Fibroblast of peridontal ligament (primary cell): Measurements from ENCODE around the gene CAPRIN1.

ENCODE experiments used
- DNase-seq: peaks from one replicate; pipeline ENCODE4 v3.0.0-alpha.2; 2010; ENCODE audit errors: extremely low read depth

CAPRIN1 gene, protein sequence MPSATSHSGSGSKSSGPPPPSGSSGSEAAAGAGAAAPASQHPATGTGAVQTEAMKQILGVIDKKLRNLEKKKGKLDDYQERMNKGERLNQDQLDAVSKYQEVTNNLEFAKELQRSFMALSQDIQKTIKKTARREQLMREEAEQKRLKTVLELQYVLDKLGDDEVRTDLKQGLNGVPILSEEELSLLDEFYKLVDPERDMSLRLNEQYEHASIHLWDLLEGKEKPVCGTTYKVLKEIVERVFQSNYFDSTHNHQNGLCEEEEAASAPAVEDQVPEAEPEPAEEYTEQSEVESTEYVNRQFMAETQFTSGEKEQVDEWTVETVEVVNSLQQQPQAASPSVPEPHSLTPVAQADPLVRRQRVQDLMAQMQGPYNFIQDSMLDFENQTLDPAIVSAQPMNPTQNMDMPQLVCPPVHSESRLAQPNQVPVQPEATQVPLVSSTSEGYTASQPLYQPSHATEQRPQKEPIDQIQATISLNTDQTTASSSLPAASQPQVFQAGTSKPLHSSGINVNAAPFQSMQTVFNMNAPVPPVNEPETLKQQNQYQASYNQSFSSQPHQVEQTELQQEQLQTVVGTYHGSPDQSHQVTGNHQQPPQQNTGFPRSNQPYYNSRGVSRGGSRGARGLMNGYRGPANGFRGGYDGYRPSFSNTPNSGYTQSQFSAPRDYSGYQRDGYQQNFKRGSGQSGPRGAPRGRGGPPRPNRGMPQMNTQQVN

DNA sequence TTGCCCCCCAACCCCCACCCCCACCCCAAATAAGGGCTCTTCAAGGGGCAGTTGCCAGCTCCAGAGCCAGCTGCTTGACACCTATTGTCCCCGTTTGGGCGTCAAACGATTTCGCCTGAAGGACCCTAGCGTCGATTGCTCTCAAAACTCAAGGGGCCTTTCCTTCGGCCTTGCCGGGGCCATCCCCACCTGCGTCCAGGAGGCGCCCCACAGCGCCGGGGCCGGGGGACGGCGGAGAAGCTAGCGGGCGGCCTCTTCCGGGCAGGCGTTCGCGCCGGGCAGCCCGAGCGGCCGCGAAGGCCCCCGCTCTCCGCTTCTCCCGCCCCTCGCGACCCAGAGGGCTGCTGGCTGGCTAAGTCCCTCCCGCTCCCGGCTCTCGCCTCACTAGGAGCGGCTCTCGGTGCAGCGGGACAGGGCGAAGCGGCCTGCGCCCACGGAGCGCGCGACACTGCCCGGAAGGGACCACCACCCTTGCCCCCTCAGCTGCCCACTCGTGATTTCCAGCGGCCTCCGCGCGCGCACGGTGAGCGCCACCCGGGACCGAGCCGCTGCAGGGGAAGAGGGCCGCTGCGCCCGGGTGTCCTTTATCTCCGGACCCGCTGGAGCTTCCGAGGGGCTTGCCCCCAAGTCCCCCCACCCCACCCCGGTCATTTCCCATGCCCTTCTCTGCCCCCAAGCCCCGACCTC lies at the start of gene CAPRIN1:
CAPRIN1 (plus strand) TSS at position 383 of the 687 bp plus-strand sequence. CDS start 690 bp downstream, outside the sequence.
- DNase-seq, result peak; percentile 77

DNA sequence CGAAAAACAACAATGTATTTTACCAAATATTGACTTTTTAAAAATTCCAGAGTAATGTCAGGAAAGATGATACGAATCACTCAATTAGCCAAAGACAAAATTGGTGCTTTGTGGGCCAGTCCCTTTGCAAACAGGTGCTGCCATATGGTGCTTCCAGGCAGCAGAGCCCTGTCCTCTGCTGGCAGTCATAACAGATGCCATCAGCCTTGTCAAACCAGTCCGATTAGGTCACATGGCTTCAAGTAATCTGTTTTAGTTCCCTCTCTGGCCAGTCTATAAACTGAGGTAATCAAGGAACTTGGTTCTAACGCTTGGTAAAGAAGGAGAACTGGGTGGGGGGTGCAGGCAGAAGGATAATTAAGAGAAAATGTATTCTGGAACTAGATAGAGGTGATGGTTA lies 49.1 kb upstream of the CAPRIN1 start:
- DNase-seq, result no peak

DNA sequence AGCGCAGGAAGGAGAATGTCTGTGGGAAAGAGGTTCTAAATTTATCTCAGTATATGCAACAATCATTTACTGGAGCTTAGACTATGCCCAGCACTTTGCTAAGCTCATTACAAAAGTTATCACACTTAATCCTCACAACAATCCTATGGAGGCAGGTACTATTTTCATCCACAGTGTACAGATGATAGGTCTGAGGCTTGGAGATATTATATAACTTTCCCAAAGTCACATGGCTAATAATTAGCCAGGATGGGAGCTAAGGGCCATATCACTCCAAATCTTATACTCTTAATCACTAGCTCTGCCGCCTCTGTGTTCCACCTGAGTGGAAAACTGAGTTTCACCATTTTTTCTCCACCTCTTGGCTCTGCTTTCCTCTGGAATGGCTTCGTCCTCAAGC lies 47.3 kb upstream of the CAPRIN1 start:
- DNase-seq, result no peak

DNA sequence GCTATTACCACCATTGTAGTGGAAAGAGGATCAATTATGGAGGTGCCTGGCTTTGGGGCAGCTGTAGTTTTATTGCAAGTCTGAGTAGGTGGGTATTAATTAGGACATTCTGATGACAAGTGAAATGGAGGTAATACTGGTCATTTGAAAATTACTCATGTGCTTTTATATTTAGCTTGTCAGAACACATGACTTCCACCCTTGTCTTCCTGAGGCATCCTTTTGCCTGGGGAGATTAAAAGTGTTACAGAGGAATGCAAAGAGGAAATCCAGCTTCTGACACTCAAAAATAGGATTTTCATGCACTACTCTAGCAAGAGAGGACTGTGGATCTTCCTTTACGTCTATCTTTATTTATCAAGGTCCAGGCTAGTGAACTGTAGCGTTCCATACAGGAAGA lies 44.7 kb upstream of the CAPRIN1 start:
- no peak for DNase-seq

DNA sequence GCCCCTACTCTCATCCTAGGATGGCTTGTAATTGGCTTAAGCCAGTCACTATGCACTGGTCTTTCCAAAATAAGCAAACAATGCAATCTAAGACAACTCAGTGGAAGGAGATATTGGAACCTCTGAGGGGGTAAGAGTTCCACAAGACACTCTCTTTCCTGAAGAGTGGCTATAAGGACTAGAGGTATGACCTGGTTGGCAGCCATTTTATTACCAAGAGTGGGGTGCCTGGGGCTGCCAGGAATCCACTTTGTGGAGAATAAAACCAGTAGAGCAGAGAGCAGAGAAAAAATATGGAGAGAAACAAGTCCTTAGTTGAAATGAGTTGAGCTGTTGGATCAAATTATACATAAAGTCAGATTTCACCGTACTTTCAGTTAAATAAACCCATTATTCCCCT lies 38.8 kb upstream of the CAPRIN1 start:
- no peak for DNase-seq

DNA sequence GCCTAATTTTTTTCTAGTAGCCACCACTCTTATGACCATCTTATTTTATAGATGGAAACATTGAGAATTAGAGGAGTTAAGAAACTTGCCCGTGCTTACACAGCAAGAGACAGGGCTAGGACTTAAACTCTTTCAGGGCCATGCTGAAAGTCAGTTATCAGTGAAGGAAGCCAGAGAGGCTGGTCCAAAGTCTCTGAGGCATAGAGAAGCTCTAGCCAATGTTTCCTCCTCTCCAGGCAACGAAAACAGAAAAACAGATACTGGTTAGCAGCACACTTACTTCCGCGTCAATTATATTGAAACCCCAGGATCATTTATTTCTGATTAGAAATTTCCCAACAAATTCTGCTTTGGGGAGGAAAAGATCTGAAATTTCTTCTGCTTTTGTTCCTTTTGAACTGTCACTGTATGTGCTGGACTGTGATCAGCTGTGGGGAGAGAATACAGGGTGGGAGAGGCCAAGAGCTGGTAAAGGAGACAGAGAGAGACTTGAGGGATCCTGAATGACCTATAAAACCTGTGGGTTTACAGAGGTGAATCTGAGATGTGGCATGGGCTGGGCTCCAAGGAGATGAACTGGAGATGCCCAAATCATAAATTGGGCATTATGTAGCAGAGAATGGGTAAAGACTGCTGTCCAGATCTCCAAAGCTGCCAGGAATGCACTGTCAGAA lies 37.5 kb upstream of the CAPRIN1 start:
- DNase-seq, result no peak

DNA sequence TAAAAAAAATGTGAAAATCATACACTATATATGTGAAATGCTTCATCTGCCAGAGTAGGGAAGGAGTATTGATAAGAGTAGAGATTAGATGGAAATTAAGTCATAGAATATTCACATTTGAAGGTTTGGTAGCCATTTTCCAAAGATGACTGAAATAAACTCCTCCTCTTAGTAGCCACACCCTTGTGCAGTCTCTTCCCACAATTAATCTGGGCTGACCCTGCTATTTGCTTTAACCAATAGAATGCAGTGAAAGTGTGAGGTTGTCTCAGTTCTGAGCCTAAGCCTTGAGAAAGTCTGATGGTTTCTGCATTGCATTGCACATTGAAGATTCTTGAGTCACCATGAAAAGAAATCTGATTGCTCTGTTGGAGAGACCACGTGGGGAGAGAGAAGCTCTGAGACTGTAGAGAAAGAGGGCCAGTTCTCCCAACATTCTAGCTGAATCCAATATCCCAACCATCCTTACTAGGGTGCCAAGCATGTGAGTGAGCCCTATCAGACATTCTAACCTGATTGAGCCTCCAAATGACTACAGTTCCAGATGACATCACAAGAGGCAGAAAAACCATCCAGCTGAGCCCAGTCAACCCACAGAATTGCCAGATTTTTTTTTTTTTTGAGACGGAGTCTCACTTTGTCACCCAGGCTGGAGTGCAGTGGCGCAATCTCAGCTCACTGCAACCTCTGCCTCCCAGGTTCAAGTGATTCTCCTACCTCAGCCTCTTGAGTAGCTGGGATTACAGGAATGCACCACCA lies 29.4 kb upstream of the CAPRIN1 start:
- no peak for DNase-seq

DNA sequence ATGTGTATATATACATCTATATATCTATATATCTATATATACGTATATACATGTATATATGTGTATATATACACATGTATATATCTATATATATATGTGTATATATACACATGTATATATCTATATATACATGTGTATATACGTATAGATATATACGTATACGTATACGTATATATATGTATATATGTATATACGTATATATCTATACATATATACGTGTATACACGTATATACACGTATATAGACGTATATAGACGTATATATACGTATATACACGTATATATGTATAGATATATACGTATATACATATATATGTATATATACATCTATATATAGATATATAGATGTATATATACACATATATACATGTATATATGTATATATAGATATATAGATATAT lies 25.1 kb upstream of the CAPRIN1 start:
- DNase-seq, result no peak

DNA sequence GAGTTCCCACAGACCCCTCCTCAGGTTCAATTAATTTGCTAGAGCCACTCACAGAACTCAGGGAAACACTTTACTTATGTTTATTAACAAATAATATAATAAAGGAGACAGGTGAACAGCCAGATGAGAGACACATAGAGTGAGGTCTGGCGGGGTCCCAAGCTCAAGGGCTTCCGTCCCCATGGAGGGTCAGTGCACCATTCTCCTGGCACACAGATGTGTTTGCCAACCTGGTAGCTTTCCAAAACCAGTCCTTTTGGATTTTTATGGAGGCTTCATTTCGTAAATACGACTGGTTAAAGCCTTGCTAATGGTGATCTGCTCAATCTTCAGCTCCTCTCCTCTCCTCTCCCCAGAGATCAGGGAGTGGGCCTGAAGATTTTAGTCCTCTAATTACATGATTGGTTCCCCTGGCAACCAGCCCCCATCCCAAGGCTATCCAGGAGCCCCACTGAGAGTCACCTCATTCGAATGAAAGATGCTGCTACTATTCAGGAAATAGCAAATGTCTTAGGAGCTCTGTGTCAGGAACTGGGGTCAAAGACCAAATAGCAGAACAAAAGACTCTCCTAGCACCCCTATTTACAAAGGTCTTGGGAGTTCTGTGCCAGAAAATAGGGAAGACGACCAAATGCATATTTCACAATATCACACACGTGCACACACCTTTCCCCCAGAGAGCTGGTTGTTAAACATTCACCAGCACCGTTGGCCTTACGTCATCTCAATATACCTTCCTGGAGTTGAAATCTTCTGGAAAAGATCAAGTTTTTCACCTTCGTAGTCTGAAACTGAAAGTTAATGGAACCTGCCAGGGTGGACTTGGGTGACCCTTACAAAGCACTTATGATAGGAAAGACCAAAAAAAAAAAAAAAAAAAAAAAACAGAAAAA lies 23.8 kb upstream of the CAPRIN1 start:
- DNase-seq, result no peak

DNA sequence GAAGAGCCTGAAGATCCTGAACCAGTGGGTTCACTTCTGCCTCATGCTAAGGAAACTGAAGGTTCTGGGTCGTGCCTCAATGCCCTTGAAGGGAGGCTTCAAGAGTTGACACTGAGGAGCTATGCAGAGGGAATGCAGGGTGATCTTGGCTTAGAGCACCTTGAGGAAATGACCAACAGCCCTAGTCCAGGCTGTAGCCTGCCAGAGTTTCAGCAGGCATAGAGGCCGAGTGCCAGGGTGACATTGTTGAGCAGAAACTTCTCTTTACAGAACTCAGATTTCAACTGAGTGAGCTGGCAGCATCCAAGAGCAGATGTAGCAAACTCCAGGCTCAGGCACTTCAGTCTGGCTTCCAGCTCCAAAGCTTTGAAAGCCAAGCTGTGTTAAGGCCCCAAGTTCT lies 23.1 kb upstream of the CAPRIN1 start:
- DNase-seq, result peak; percentile 42

DNA sequence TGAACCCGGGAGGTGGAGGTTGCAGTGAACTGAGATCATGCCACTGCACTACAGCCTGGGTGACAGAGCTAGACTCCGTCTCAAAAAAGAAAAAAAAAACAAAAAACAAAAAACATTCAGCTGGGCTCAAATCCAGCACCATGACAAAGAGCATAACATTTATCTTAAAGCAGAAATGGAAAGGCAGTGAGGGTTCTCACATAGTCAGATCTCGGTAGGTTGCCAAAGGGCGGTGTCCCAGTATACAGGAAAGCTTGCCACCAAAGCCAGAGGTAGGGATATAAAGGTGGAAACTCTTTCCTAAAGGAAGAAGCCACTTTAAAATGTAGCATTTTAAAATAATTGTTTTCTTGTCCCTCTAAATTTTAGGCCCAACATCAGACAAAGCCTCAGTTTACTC lies 22.4 kb upstream of the CAPRIN1 start:
- no peak for DNase-seq

DNA sequence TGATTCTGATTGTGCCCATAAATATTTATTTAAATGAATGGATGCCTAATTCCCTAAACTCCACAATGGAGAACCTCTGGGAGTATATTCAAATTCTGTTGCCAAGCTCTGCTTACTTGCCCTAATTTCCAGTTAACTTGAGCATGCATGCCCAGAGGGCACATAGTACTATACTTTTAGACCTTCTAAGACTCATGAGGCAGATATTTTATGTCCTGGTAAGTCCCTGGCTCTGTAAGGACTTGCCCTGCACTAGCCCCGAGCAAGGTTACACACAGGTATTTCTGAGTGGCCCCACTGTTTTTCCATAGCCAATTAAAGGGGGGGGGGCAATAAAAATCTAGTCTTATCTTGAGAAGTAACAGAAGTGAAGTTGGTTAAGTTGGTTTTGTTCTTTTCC lies 21.1 kb upstream of the CAPRIN1 start:
- DNase-seq, result no peak

DNA sequence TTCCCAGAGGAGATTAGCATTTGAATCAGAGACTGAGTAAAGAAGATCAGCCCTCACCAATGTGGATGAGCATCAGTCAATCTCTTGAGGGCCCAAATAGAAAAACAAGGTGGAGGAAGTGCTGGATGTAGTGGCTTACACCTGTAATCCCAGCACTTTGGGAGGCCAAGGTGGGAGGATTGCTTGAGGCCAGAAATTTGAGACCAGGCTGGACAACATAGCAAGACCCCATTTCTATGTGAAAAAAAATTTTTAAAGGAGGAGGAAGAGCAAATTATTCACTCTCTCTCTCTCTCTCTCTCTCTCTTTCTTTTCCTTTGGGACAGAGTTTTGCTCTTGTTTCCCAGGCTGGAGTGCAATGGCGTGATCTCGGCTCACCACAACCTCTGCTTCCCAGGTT lies 18.1 kb upstream of the CAPRIN1 start:
- DNase-seq, result no peak

DNA sequence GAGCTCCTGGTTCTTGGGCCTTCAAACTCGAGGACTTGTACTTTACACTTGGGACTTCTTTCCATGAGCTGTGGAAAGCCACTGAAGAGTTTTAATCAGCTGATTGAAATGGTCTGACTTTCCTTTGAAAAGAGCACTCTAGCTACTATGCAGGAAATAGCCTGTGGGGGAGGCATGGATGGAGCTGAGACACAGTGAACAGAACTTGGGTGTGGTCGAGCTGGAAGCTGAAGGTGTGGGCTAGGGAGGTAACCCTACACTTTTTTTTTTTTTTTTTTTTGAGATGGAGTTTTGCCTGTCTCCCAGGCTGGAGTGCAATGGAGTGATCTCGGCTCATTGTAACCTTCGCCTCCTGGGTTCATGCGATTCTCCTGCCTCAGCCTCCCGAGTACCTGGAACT lies 17.5 kb upstream of the CAPRIN1 start:
- no peak for DNase-seq

DNA sequence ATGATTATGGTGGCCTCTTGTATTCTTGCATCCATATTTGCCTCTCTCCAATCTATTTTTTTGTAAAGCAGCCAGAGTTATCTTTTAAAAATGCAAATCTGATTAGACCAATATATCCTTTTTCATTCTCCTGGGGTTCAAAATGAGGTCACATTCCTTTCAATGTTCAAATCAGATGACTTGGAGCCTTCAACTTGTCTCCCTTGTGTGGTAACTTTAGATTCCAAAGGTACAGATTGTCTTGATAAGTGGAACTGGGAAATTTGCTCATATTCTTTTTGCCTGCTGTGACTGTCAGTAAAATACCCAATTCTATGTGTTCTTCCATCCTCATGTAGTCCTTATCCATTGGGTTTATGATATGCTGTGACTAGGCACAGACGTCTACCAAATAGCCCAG lies 15.1 kb upstream of the CAPRIN1 start:
- DNase-seq, result no peak

DNA sequence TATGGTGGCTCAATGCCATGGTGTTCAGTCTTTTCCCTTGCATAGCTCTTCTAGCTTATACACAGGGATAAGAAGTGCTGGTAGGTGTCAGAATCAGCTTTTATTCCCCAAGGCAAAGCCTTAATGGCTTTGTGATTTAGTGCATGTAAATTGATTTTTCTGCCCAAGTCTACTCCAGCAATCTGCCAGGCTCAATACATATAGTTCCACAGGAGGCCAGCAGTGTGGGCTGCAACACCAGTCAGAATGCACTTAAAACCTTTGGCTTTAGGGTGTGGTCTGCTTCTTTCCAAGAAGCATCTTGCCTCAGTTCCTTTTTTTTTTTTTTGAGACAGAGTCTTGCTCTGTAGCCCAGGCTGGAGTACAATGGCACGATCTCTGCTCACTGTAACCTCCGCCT lies 14.5 kb upstream of the CAPRIN1 start:
- DNase-seq, result no peak

DNA sequence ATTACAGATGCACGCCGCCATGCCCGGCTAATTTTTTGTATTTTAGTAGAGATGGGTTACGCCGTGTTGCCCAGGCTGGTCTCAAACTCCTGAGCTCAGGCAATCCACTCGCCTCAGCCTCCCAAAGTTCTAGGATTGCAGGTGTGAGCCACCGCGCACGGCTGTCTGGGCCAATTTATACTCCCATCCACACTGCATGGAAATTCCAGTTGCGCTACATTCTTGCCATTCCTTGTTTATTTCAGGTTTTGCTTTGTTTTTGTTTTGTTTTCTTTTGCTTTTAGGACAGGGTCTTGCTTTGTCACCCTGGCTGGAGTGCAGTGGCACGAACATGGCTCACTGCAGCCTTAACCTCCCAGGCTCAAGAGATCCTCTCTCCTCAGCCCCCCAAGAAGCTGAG lies 11.0 kb upstream of the CAPRIN1 start:
- DNase-seq, result no peak

DNA sequence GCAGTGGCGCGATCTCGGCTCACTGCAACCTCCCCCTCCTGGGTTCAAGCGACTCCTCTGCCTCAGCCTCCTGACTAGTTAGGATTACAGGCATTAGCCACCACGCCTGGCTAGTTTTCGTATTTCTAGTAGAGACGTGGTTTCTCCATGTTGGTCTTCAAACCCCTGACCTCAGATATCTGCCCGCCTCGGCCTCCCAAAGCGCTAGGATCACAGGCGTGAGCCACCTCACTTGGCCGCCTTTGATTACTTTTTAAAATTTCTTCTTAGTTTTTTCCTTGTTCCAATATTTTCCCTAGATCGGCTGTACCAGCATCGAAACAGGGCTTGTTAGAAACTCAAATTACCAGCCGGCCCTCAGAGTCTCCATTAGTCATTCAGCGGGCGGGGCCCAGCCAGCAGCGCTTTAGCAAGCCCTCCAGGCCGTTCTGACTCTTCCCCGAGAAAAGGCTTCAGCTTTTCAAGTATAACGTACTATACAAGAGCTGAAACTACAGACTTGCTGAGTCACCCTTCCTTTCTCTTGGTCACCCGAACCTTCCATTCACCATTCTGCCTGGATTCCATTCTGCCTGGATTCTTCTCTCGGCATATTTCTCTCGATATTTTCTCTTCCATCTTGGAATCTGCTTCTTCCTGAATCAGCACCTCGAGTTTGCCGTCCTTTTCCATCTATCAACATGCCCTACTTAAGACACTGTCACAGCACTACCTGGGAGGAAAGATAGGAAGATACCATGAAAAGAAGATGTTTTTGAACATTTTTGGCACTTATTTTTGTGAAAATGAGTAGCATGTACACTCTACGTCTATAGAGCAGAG lies 6.7 kb upstream of the CAPRIN1 start:
- DNase-seq, result peak; percentile 87

DNA sequence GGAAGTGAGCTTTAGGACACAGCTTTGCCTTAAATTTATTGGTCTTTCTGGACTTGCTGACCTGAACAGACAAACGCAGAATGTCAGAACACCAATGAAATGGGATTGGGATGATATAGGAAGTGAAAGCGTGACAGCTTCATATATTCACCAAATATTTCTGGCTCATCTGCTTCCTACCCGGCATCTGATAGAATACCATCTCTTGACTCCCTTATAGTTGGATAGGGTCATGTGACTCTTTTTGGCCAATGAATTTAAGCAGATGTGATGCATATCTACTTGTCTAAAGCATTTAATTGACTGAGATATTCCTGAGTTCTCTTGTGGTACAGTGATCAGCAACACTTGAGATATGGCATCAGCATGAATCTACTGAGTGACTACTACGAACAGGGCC lies 2.5 kb upstream of the CAPRIN1 start:
- no peak for DNase-seq
